Esophagus muscularis mucosa (tissue), 3 donors: ENCODE data around the gene HEATR5A.
"Not testable (repeated sequence)": the region's sequence is repeated elsewhere in the genome, so short reads cannot be mapped to it uniquely, and the experiment has no call there.

Experiments used
- CTCF ChIP-seq, 3 experiments: fragments of 200-600 bp in 2 of 3; fragments of 450-650 bp in 1 of 3; sonication (generic) in 2 of 3; IDR thresholded peaks; one replicate each; pipeline ENCODE4 v1.5.1; 2017 to 2019; ENCODE audit warnings: antibody characterized with exemption in 3 of 3, mild to moderate bottlenecking in 2 of 3, moderate library complexity in 1 of 3
- POLR2A ChIP-seq: fragments of 450-650 bp; IDR thresholded peaks from one replicate; pipeline ENCODE4 v1.6.1; 2017; ENCODE audit warnings: antibody characterized with exemption, moderate library complexity, mild to moderate bottlenecking, low read depth
- POLR2AphosphoS5 ChIP-seq, 2 donors: sonication (generic); formaldehyde crosslinking; IDR thresholded peaks; one replicate each; pipeline ENCODE4 v1.6.1; 2017; ENCODE audit warnings: antibody characterized with exemption in 2 of 2

- TF ChIP-seq CTCF (IDR thresholded peaks at IDR 0.05); POLR2AphosphoS5 (IDR thresholded peaks at IDR 0.05); POLR2A: not testable (repeated sequence)
Measured at GRCh38 chr14:31437045-31437691, 16.8 kb upstream of the HEATR5A start.
